Stimulated activated CD4-positive, alpha-beta T cell treated with anti-CD3 and anti-CD28 coated beads, Interleukin-2, amount 100 ng/mL, for 48 hours (primary cell): ENCODE measurements around the gene BSDC1.

ENCODE experiments used
- DNase-seq, 2 donors: peaks; one replicate each; pipeline ENCODE4 v3.0.0-alpha.2; 2020

The BSDC1 gene

DNA sequence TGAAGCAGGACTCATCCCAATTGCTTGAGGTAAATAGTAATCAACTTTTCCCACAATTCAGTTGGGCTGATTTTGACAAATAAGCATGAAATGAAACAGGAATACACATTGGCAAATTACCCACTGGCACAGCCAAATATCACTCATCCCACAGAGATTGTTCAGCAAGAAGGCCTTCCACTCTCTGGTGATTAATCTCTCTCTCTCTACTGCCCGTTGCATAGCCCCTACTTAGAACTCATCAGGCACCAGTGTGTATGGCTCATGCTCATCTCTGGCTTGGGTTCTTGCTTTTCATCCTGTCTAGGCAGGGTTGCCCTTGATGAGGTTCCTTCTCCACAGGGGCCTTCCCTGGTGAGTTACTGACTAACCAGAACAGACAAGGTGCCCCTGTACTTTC is 1.1 kb downstream of the BSDC1 start:
- DNase-seq: no peak

DNA sequence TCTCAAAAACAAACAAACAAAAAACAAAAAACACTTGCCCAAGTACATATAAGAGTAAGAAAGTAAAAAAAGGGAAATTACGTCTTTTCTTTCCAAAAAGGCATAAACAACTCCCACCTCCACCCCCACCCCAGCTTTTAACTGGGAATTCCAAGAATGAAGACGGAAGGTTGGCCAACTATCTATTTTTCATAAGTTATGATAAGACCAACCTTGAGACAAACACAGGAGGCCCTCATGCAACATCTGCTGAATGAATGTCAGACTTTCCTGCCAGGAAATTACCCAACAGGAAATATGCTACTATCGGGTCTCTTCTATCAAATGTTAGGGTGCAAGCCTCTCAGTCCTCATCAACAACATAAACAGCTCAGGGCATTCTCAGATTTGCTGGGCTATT is 1.9 kb downstream of the BSDC1 start:
- no peak for DNase-seq

DNA sequence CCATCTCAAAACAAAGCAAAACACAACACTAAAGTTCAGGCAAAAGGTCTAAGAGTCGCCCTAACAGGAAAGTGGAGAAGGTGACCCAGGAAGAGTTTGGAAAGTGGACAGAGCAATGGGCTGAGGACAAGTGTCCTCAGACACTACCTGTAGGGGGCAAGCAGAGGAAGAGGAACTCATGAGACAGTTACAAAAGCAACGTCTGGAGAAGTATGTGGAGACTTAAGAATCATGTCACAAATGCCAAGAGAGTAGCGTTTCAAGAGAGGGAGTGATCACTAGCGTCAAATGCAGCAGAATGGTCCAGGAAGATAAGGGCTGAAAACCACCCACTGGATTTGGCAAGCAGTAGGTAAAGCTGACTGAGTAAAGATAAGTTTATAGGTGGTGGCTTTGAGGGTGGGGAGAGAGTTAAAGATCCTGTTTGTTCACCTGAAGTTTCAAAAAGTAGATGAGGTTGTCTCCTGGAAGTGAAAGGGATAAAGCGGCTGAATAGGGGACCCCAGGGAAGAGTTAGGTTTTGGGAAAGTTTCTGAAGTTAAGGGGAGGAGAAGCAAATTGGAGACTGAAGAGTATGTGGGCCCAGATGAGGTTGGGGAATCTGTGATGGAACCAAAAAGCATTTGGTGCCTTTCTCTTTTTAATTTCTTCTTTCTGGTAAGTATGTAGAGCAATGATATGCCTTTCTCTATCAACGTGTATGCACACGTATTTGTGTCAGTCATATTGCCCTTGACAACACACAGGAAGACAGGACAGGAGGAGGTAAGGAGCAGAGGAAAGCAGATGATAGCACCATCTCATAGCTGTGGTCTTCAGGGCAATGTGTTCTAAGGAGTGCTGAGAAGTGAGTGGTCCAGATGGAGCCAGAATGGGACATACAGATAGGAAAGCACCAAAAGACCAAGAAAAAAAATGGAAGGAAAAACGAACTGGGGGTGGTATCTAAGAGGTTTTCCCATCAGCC is 3.1 kb downstream of the BSDC1 start:
- no peak for DNase-seq

DNA sequence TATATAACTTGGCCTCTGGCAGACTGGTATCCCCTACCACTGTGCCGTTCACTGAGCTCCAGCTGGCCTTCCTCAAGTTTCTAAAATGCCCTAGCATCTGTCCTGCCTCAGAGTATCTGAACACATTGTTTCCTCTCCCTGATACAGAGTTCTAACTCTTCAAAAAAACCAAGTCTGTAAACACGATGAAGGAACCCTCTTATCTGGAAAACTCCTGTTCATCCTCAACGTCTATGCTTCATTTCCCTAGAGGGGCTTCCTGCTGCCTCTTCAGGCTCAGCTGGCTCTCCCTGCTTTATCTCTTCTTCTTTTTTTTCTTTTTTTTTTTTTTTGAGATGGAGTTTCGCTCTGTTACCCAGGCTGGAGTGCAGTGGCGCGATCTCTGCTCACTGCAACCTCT is 5.6 kb downstream of the BSDC1 start:
- no peak for DNase-seq

DNA sequence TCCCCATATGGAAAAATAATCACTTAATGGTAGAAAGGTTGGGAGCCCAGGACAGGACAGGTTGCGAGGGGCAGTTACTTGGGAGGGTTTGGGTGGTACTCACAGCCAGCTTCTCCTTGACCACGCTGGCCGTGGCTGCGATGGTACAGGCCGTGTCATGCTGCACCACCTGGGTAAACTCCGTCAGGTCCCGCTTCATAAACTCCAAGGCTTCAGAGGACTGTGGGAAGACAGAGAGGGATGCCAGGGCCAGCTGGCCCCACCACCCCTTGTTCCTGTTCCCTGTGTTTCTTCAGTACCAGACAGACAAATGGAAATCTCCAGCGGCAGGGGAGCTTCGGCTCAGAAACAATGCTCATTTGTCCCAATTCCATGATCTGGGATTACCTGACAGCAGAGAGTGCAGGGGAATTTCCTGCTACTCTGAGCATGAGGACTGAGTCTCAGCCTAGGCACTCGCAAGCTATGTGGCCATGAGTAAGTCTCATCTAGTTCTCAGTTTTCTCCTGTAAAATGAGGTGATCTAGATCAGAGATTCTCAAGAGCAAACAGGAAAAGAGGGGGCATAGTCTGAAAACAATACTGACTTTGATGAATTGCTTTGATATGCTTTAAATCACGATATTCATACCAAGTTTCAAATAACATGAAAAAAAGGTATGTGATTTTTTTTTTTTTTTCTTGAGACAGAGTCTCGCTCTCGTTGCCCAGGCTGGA is 7.4 kb downstream of the BSDC1 start:
- DNase-seq: no peak

DNA sequence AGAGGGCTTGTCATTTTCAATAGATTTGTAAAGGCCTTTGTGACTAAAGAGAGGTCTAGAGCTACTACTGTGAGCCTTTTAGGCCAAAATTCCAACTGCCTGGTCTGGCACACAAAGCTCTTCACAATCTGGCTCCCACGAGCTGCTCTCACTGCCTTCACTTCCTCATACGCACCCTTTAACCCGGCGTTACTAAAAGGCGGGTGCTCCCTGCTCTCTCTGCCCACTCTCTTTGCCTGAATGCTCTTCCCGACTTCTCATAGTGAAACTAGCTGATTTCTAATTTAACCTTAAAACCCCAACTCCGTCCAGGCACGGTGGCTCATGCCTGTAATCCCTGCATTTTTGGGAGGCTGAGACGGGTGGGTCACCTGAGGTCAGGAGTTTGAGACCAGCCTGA is 14.2 kb downstream of the BSDC1 start:
- DNase-seq: no peak

DNA sequence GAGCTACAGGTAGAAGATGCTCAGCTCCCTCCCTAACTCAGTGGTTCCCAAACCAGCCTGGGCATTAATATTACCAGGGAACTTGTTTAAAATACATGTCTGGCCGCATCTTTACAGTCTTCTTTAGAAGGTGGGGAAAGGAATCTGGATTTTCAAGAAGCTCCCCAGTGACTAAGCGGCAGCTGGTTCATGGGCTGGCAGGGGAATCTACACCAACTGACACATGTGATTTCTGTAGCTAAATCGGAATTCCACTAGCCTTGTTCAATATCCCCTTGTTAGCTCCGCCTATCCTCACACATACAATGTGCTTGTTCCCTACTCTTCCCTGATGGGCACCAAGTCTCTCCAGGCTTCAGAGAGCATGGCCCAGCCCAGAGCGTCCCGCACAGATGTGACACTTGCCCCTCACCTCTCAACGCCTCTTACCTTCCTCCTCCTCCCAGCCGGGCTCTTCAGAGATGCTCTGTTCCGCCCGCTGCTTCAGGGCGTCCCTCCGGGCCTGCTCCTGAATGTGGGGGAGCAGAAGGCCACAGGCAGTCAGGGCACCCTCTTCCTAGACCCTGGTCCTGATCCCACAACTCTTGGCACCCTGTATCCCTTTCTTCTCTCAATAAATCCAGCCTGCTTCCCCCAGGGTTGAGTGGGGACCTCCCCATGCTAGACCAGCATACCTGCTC is 16.6 kb downstream of the BSDC1 start:
- no peak for DNase-seq

DNA sequence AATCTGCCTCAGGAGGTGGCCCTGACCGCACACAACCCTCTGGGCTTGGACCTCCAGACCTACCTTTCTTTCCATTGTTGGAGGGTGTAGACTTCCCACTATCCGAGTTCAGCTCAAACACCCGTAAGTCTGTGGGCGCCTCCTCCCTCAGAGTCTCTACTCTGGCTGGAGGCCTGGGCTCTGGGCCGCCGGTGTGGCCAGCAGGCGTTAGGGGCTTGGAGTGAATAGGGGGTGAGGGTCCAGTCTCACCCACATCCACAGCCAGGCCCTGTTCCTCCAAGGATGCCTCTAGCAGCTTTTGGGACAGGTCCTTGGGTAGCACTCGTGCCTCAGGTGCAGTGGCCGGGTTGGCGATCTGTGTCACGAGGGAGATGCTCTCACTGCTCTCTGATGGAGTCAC is 18.0 kb downstream of the BSDC1 start:
- no peak for DNase-seq

DNA sequence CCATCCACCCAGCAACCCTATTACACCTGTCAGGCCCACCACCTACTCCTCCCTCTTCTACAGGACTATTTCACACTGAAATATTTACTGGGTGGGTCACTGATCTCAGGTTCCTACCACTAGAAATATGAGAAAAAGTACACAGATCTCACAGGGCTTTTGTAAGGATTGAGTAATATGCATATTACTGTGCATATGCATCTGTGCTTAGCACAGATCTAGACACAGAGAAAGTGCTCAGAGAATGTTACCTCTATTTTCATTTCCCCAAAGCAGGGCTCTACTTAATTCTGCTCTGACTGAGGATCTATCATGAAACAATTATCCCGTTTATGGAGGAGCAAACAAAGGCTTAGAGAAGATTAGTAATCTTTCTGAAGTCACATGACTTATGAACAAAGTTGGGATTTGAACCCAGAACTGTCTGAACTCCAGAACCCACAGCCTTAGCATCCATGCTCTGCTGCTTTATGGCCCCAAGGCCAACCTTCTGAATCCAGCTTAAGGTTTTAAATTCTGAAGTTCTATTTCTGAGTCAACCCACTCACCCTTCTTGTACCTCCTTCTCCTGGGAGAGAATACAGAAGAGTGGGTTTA is 20.1 kb downstream of the BSDC1 start:
- no peak for DNase-seq

DNA sequence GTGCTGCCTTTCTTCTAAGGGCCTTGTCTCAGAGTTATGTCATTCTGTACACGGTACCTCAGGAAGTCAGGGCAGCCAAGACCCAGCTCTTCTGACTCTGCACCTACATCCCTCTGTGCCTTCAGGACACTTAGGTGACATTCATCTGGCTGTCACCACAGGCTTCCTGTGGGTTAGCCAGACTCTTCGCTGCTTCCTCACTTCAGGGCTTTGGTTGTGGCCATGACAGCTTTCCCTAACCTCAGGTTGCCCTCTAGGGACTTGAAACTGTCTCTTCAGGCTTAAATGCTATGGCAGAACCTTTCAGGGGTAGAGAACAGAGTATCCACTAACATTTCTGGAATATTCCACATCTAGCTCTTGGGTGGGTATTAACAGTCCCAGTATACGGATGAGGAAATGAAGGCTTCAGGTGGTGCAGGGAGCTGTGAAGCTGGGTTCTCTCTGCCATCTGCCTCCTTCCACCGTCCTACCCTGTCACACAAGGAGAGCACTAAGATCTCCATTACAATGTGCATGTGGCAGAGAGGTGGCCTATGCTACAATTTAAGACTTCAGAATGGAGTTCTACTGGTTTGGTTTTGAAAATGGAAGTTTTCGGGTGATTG is 22.0 kb downstream of the BSDC1 start:
- no peak for DNase-seq

DNA sequence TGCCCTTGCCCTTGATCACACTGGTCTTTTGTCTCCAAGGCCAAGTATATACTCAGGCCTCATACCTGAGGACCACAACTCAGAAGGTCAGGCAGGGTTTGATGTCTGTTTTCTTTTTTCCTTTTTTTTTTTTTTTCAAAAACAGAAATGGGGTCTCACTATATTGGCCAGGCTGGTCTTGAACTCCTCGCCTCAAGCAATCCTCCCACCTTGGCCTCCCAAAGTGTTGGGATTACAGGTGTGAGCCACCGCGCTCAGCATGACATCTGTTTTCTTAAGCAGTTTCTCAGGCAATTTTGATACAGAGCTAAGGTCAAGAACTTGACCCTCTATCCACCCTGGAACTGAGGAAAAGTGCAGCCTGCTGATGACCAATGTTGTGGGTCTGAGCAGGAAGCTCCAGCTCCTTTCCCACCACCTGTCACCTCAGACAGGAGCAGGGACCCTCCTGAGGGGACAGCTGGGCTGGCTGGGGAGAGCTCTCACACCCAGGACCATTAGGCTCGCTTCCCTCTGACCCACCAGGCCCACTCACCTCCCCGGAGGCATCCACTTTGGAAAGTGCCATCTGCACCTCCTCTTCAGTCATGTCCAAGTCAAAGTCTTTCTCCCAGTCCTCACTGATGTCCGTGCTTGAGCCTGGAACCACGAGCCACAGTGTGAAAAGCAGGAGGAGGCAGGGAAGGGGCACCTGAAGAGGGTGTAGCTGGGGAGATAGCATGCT is 26.2 kb downstream of the BSDC1 start:
- no peak for DNase-seq

DNA sequence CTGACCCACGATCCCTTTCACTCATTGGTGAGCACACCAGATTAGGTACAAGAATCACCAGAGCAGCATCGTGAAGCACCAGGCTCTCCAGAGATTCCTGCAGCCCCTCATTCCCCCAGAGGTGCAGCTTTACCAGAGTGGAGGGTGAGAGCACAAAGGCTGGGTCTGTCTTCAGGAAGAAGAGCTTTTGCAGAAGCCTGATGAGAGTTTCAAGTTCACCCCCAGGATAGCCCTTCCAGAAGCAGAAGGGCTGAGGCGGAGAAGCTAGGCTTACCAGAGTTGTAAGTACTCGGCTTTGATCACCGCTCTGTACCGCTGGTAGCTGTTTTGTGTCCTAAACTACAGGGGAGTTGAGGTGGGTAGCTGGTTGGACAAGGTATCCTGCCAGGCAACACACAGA is 28.8 kb downstream of the BSDC1 start:
- no peak for DNase-seq

DNA sequence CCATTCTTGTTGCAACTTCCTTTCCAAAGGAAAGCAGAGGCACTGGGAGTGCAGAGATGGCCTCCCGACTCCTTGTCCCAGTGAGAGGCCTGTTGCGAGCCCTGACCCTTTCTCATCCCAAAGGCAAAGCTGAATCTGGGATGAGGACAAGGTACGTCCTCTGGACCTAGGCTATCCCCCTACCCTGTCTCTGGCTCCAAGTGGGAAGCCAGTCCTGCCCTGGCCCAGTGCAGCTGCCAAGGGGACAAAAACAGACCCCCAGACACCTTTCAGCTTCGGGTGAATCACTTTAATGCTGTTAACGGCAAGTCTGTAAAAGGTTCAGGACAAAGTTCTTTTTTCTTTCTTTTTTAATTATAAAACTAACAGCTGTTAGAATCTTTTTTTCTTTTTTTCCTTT is 29.4 kb downstream of the BSDC1 start:
- DNase-seq: no peak

DNA sequence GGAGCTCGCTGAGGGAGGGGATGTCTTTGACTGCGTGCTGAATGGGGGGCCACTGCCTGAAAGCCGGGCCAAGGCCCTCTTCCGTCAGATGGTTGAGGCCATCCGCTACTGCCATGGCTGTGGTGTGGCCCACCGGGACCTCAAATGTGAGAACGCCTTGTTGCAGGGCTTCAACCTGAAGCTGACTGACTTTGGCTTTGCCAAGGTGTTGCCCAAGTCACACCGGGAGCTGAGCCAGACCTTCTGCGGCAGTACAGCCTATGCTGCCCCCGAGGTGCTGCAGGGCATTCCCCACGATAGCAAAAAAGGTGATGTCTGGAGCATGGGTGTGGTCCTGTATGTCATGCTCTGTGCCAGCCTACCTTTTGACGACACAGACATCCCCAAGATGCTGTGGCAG is 30.5 kb downstream of the BSDC1 start:
- DNase-seq: no peak

DNA sequence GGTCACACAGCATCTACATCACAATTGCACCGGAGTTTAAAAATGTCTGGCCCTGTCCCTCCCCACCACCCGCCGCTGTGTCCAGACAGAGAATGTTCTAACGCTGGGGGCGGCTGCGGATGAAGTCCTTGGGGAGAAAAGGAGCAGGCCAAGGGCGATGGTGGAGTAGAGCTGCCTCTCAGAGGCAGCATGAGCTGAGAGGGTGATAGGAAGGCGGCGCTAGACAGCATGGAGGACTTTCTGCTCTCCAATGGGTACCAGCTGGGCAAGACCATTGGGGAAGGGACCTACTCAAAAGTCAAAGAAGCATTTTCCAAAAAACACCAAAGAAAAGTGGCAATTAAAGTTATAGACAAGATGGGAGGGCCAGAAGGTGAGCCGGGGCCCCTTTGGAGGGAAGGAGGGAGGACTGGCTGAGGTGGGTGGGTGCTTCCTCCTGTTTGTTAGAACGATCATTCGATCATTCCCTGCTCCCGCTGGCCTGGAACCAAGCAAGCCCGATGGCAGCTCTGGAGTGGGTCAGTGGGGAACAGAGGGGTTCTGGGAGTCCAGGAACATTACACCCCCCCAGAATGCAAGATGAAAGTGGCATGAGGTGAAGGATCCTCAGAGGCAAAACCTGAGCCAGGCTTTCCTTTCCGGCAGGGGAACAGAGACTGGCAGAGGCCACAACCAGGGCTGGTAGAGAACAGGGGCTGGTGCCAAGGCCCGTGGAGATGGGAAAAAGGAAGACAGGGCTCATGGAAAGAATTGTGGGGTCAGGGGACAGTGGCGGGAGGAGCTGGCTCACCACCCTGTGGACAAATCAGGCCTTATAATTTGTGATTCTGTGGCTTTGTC is 31.5 kb downstream of the BSDC1 start, which contains the start of the genes FAM229A and TSSK3:
Gene FAM229A (minus strand): TSS at position 12 of the 840 bp plus-strand sequence. CDS start 394 bp downstream, outside the sequence.
Gene TSSK3 (plus strand): TSS at position 66 of the 840 bp plus-strand sequence. CDS start 163 bp downstream, at position 229.
- no peak for DNase-seq

DNA sequence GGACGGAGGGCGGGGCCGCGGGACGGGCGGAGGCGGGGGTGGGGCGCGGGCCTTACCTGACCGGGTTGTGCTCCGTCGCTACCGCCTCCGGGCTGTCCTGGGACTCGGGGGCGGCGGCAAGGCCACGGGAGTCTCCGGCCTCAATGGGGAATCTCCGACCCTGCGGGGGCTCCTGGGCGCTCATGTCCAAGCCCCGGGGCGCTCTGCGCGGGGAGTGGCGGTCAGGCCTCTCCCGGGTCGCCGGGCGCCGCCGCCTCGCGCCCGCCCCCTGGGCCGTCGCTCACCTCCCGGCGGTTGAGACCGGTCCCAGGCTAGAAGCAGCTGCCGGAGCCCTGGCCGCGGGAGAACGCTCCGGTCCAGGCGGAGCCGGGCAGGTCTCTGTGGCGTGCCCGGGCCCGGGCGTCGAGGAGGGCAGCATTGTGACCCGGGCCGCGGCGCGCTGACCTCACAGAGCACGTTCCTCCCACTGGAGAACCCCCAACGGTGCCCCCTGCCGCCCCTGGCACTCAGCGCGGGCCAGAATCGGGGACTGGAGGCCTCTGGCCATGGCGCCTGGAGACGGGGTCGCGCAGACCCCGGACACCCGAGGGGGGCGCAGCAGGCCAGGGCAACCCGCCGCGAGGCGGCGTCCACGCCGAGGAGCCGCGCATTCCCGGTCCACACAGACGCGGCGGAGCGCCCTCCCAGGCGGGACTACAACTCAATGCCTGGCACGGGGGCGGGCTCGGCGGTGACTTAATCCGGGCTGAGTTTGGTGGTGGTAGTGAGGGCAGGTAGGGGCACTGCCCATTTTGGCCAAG is 32.4 kb downstream of the BSDC1 start:
- DNase-seq: no peak

DNA sequence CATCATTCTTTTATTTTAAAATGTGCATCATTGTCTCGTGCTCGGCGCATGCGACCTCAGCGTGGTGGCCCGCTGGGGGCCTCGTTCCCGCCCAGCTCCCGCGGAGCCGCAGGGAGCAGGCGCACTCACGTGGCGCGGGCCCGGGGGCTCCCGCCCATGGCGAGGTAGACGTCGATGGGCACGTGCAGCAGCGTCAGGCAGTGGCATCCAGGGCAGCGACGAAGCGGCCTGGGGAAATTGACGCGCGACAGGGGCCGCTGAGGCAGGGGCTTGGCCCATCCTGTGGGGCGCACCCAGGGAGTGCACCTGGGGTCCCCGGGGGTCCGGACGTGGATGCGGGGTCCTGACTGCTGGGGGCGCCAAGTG is 33.0 kb downstream of the BSDC1 start:
- DNase-seq: no peak

DNA sequence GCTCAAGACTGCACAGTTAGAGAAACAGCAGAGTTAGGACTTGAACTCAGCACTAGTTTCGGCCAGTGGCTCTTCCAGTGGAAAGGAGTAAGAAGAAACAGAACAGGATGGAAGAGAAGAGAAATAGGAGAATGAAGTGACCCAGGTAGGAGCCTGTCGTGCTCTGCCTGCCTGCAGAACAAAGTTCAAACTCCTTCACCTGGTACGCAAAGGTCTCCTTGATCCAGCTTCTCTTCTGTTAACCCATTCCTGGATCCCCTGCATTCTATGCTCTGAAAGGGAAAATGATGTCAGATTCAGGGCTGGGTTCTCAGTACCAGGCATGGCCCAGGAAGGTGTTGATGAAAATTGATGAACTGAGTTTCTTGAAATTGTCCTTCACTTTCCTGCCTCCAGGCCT is 35.8 kb downstream of the BSDC1 start:
- DNase-seq: no peak

DNA sequence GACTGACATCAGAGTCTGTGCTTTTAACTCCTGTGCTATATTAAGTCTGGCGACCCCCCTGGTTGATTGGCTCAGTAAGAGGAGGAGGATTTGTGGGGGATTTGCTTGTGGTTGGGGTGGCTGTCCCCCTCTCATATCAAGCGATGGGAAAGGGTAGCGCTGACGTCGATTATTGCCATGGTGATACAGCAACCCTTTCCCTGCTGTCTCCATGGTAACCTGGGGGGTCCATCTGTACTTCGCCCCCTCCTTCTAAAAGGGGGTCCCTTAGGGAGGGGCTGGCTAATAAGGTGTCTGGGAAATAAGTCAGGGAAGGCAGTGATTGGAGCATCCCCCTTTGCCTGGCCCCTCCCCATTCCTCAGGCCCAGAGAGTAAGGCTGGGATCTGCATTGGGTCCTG is 36.6 kb downstream of the BSDC1 start:
- DNase-seq: no peak

DNA sequence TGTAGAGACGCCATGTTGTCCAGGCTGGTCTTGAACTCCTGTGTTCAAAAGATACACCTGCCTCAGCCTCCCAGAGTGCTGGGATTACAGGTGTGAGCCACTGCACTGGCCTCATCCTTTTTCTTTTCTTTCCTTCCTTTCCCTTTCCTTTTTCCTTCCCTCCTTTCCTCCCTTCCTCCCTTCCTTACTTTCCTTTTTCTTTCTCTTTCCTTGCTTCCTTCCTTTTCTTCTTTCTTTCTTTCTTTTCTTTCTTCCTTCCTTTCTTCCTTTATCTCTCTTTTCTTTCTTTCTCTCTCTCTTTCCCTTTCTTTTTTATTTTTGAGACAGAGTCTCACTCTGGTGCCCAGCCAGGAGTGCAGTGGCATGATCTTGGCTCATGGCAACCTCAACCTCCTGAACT is 37.8 kb downstream of the BSDC1 start:
- no peak for DNase-seq
